Measurements from ENCODE around the gene HGFAC.

The HGFAC gene

GRCh38 chr4:3468154-3468553 is 26.4 kb downstream of the HGFAC start:
- H3K36me3 ChIP-seq, result no peaks in the 10 kb centered on the region
- H3K4me3 ChIP-seq (ENCODE audit: low read depth in 1 of 2, low read length in 1 of 2), result no peak overlapping the region
- no peaks in the 10 kb centered on the region for H3K9me3 ChIP-seq
- no peaks in the 10 kb centered on the region for H3K4me1 ChIP-seq (ENCODE audit: control insufficient read depth in 1 of 2, insufficient read depth in 1 of 2, low read depth in 1 of 2, low read length in 1 of 2)
- H3K27me3 ChIP-seq, result peaks cover 30% of the 10 kb centered on the region
- TF ChIP-seq CTCF (IDR thresholded peaks at IDR 0.05), result no peak
- no peak overlapping the region for H3K27ac ChIP-seq

GRCh38 chr4:3468804-3469203 is 27.0 kb downstream of the HGFAC start:
- no peak for TF ChIP-seq CTCF (IDR thresholded peaks at IDR 0.05)
- peaks cover 24% of the 10 kb centered on the region for H3K27me3 ChIP-seq
- no peak overlapping the region for H3K4me3 ChIP-seq (ENCODE audit: low read depth in 1 of 2, low read length in 1 of 2)
- no peaks in the 10 kb centered on the region for H3K36me3 ChIP-seq
- no peaks in the 10 kb centered on the region for H3K4me1 ChIP-seq (ENCODE audit: control insufficient read depth in 1 of 2, insufficient read depth in 1 of 2, low read depth in 1 of 2, low read length in 1 of 2)
- H3K9me3 ChIP-seq, result no peaks in the 10 kb centered on the region
- H3K27ac ChIP-seq, result no peak overlapping the region

- Histone ChIP-seq H3K4me3 (ENCODE audit: low read depth in 1 of 2, low read length in 1 of 2) (no peak overlapping the region), H3K36me3 (no peaks in the 10 kb centered on the region), H3K9me3 (no peaks in the 10 kb centered on the region), H3K27me3 (peaks cover 16% of the 10 kb centered on the region), H3K4me1 (ENCODE audit: control insufficient read depth in 1 of 2, insufficient read depth in 1 of 2, low read depth in 1 of 2, low read length in 1 of 2) (no peaks in the 10 kb centered on the region), H3K27ac (no peak overlapping the region)
- TF ChIP-seq CTCF (IDR thresholded peaks at IDR 0.05), result no peak
These were observed 27.8 kb downstream of the HGFAC start for GRCh38 chr4:3469386-3470243.

- no peak for TF ChIP-seq CTCF (IDR thresholded peaks at IDR 0.05)
- no peaks in the 10 kb centered on the region for H3K9me3 ChIP-seq
- H3K4me3 ChIP-seq (ENCODE audit: low read depth in 1 of 2, low read length in 1 of 2), result no peak overlapping the region
- no peaks in the 10 kb centered on the region for H3K4me1 ChIP-seq (ENCODE audit: control insufficient read depth in 1 of 2, insufficient read depth in 1 of 2, low read depth in 1 of 2, low read length in 1 of 2)
- H3K36me3 ChIP-seq, result no peaks in the 10 kb centered on the region
- H3K27ac ChIP-seq, result no peak overlapping the region
- peaks cover 7% of the 10 kb centered on the region for H3K27me3 ChIP-seq
These were observed 28.7 kb downstream of the HGFAC start for GRCh38 chr4:3470244-3471097.

GRCh38 chr4:3471098-3471760 is 29.5 kb downstream of the HGFAC start:
- H3K9me3 ChIP-seq, result no peaks in the 10 kb centered on the region
- H3K4me3 ChIP-seq (ENCODE audit: low read depth in 1 of 2, low read length in 1 of 2), result no peak overlapping the region
- no peak overlapping the region for H3K27ac ChIP-seq
- H3K36me3 ChIP-seq, result no peaks in the 10 kb centered on the region
- H3K27me3 ChIP-seq, result no peaks in the 10 kb centered on the region
- H3K4me1 ChIP-seq (ENCODE audit: control insufficient read depth in 1 of 2, insufficient read depth in 1 of 2, low read depth in 1 of 2, low read length in 1 of 2), result no peaks in the 10 kb centered on the region
- TF ChIP-seq CTCF (IDR thresholded peaks at IDR 0.05), result no peak

Data from neutrophil (primary cell).